Trophoblast cell (in vitro differentiated cells and primary cell): ENCODE data around the gene ARHGEF6.
"Not testable (repeated sequence)": the region's sequence is repeated elsewhere in the genome, so short reads cannot be mapped to it uniquely, and the experiment has no call there.

ENCODE experiments used
- DNase-seq, 2 donors: peaks; one replicate each; pipeline ENCODE4 v3.0.0-alpha.2; 2016
- H2AFZ ChIP-seq: 2 replicates; pipeline ENCODE4 v1.6.1; 2013; ENCODE audit warnings: low read length, moderate library complexity, mild to moderate bottlenecking; ENCODE audit not compliant: insufficient read depth, poor library complexity
- H2AK5ac ChIP-seq: 2 replicates; pipeline ENCODE4 v1.6.1; 2013; ENCODE audit warnings: mild to moderate bottlenecking, low read length
- H2BK120ac ChIP-seq: 2 replicates; pipeline ENCODE4 v1.6.1; 2013; ENCODE audit warnings: low read length, mild to moderate bottlenecking, moderate library complexity; ENCODE audit not compliant: insufficient read depth, poor library complexity
- H2BK12ac ChIP-seq: 2 replicates; pipeline ENCODE4 v1.6.1; 2013; ENCODE audit warnings: mild to moderate bottlenecking, low read length, moderate library complexity
- H2BK5ac ChIP-seq: 2 replicates; pipeline ENCODE4 v1.6.1; 2013; ENCODE audit warnings: low read length, low read depth, moderate library complexity, mild to moderate bottlenecking; ENCODE audit not compliant: poor library complexity
- H3K14ac ChIP-seq: 2 replicates; pipeline ENCODE4 v1.6.1; 2013; ENCODE audit warnings: mild to moderate bottlenecking, low read length
- H3K18ac ChIP-seq: 2 replicates; pipeline ENCODE4 v1.6.1; 2013; ENCODE audit warnings: mild to moderate bottlenecking, low read length
- H3K23ac ChIP-seq: 2 replicates; pipeline ENCODE4 v1.6.1; 2013; ENCODE audit warnings: low read length
- H3K27ac ChIP-seq: 2 replicates; pipeline ENCODE4 v1.5.1; 2013; ENCODE audit warnings: low read depth, mild to moderate bottlenecking, inconsistent platforms, low read length, moderate library complexity
- H3K27me3 ChIP-seq: 2 replicates; pipeline ENCODE4 v1.6.1; 2013; ENCODE audit warnings: inconsistent platforms, mild to moderate bottlenecking, low read length, moderate library complexity; ENCODE audit not compliant: insufficient read depth
- H3K36me3 ChIP-seq, 2 experiments: 1 replicate in 1 of 2; 2 replicates in 1 of 2; pipeline ENCODE4 v1.6.1; 2013; ENCODE audit warnings: low read length in 2 of 2, mild to moderate bottlenecking in 2 of 2, moderate library complexity in 1 of 2; ENCODE audit not compliant: insufficient read depth in 2 of 2, control insufficient read depth in 1 of 2
- H3K4ac ChIP-seq: 2 replicates; pipeline ENCODE4 v1.6.1; 2013; ENCODE audit warnings: low read depth, mild to moderate bottlenecking, low read length, moderate library complexity
- H3K4me1 ChIP-seq, 2 experiments: 1 replicate in 1 of 2; 2 replicates in 1 of 2; pipeline ENCODE4 v1.6.1; 2013; ENCODE audit warnings: low read length in 2 of 2, mild to moderate bottlenecking in 2 of 2, moderate library complexity in 1 of 2; ENCODE audit not compliant: insufficient read depth in 2 of 2, control insufficient read depth in 1 of 2
- H3K4me2 ChIP-seq: 2 replicates; pipeline ENCODE4 v1.6.1; 2013; ENCODE audit warnings: inconsistent platforms, mild to moderate bottlenecking, low read length, moderate library complexity
- H3K4me3 ChIP-seq: 2 replicates; pipeline ENCODE4 v1.5.1; 2013; ENCODE audit warnings: mild to moderate bottlenecking, low read depth, low read length, inconsistent platforms
- H3K79me1 ChIP-seq: one replicate; pipeline ENCODE4 v1.6.1; 2013; ENCODE audit warnings: low read length
- H3K79me2 ChIP-seq: 2 replicates; pipeline ENCODE4 v1.6.1; 2013; ENCODE audit warnings: low read length, mild to moderate bottlenecking; ENCODE audit not compliant: control insufficient read depth, insufficient read depth, poor library complexity
- H3K9ac ChIP-seq: 2 replicates; pipeline ENCODE4 v1.6.1; 2013; ENCODE audit warnings: mild to moderate bottlenecking, low read length
- H3K9me3 ChIP-seq: 2 replicates; pipeline ENCODE4 v1.6.1; 2013; ENCODE audit warnings: low read depth, mild to moderate bottlenecking, control low read depth, inconsistent platforms, low read length; ENCODE audit not compliant: insufficient read depth
- H4K12ac ChIP-seq: 2 replicates; pipeline ENCODE4 v1.6.1; 2013; ENCODE audit warnings: low read depth, mild to moderate bottlenecking, low read length, moderate library complexity
- H4K8ac ChIP-seq: 2 replicates; pipeline ENCODE4 v1.6.1; 2013; ENCODE audit warnings: low read depth, mild to moderate bottlenecking, low read length, moderate library complexity
- H4K91ac ChIP-seq: one replicate; pipeline ENCODE4 v1.6.1; 2013; ENCODE audit warnings: low read depth, mild to moderate bottlenecking, low read length, moderate library complexity
- WGBS: extraction: QIAGEN DNeasy Blood & Tissue Kit; methylation state at CpG from one replicate; pipeline ENCODE4 v1.1.7; 2013; ENCODE audit warnings: missing lambda C conversion rate; ENCODE audit not compliant: insufficient read length, insufficient coverage; ENCODE audit errors: extremely low coverage; 5-methylcytosine and 5-hydroxymethylcytosine counted together

Gene ARHGEF6

GRCh38 chrX:136825771-136826170, 45.0 kb upstream of the ARHGEF6 start:
- Histone ChIP-seq H3K4ac (no peak overlapping the region), H3K27me3 (no peaks in the 10 kb centered on the region), H3K18ac (no peak overlapping the region), H2BK5ac (no peak overlapping the region), H2AFZ (no peak overlapping the region), H3K4me2 (no peak overlapping the region), H4K91ac (no peak overlapping the region), H3K79me2 (no peaks in the 10 kb centered on the region), H4K8ac (no peak overlapping the region), H3K14ac (no peak overlapping the region), H3K4me3 (no peak overlapping the region), H3K4me1 (no peaks in the 10 kb centered on the region), H4K12ac (no peak overlapping the region), H3K79me1 (no peaks in the 10 kb centered on the region), H2BK12ac (no peak overlapping the region), H3K23ac (no peak overlapping the region), H2BK120ac (no peak overlapping the region), H3K9me3 (no peaks in the 10 kb centered on the region), H3K9ac (no peak overlapping the region), H3K27ac (no peak overlapping the region), H3K36me3 (no peaks in the 10 kb centered on the region), H2AK5ac (no peak overlapping the region)
- no peak for DNase-seq
- WGBS = no CpG with 5 or more reads among the region's 2 CpGs

GRCh38 chrX:136823175-136823574, 42.4 kb upstream of the ARHGEF6 start:
- Histone ChIP-seq H3K9me3 (no peaks in the 10 kb centered on the region), H2BK12ac (no peak overlapping the region), H3K9ac (no peak overlapping the region), H4K12ac (no peak overlapping the region), H3K4me3 (no peak overlapping the region), H3K4me1 (no peaks in the 10 kb centered on the region), H2BK5ac (no peak overlapping the region), H3K79me2 (no peaks in the 10 kb centered on the region), H3K27ac (no peak overlapping the region), H2BK120ac (no peak overlapping the region), H2AK5ac (no peak overlapping the region), H3K79me1 (no peaks in the 10 kb centered on the region), H3K23ac (no peak overlapping the region), H3K4me2 (no peak overlapping the region), H3K27me3 (no peaks in the 10 kb centered on the region), H4K91ac (no peak overlapping the region), H3K36me3 (no peaks in the 10 kb centered on the region), H4K8ac (no peak overlapping the region), H3K4ac (no peak overlapping the region), H2AFZ (no peak overlapping the region), H3K18ac (no peak overlapping the region), H3K14ac (no peak overlapping the region)
- WGBS = no CpG with 5 or more reads among the region's 1 CpG
- DNase-seq = no peak

GRCh38 chrX:136822337-136823095, 41.8 kb upstream of the ARHGEF6 start:
- WGBS = no CpG with 5 or more reads among the region's 5 CpGs

GRCh38 chrX:136819756-136820155, 39.0 kb upstream of the ARHGEF6 start:
- H3K9me3 ChIP-seq, H3K23ac ChIP-seq, H3K36me3 ChIP-seq, H2AFZ ChIP-seq, H3K18ac ChIP-seq, H3K27me3 ChIP-seq, H2BK5ac ChIP-seq, H3K79me1 ChIP-seq, H2BK120ac ChIP-seq, H4K8ac ChIP-seq, H4K12ac ChIP-seq, H3K9ac ChIP-seq, DNase-seq, H3K4me2 ChIP-seq, H2AK5ac ChIP-seq, H2BK12ac ChIP-seq, H3K4me1 ChIP-seq, H3K14ac ChIP-seq, H3K4ac ChIP-seq, H3K27ac ChIP-seq, H3K4me3 ChIP-seq, H3K79me2 ChIP-seq, H4K91ac ChIP-seq: not testable (repeated sequence)
- no CpG with 5 or more reads among the region's 9 CpGs for whole genome bisulfite sequencing

More at GRCh38 chrX:136822337-136823095, 41.8 kb upstream of the ARHGEF6 start:
- no peak for DNase-seq
- Histone ChIP-seq H3K4me2 (no peak overlapping the region), H3K14ac (no peak overlapping the region), H3K27me3 (no peaks in the 10 kb centered on the region), H3K27ac (no peak overlapping the region), H3K9ac (no peak overlapping the region), H2BK120ac (no peak overlapping the region), H3K18ac (no peak overlapping the region), H3K4me3 (no peak overlapping the region), H4K91ac (no peak overlapping the region), H3K23ac (no peak overlapping the region), H2AK5ac (no peak overlapping the region), H3K4me1 (no peaks in the 10 kb centered on the region), H4K8ac (no peak overlapping the region), H2AFZ (no peak overlapping the region), H4K12ac (no peak overlapping the region), H2BK12ac (no peak overlapping the region), H3K79me2 (no peaks in the 10 kb centered on the region), H3K4ac (no peak overlapping the region), H3K9me3 (no peaks in the 10 kb centered on the region), H3K79me1 (no peaks in the 10 kb centered on the region), H3K36me3 (no peaks in the 10 kb centered on the region), H2BK5ac (no peak overlapping the region)
